Esophagus muscularis mucosa (tissue), 4 donors: ENCODE measurements around the gene FHOD1. TPM values are rescaled to one million over a fixed set of nuclear protein-coding genes. Genes with fewer than 3 reads are reported as not detected.

Experiments
- DNase-seq: peaks from one replicate; pipeline ENCODE4 v3.0.0-alpha.2; 2017; ENCODE audit errors: extremely low spot score
- H3K27ac ChIP-seq, 4 donors: fragments of 200-600 bp; sonication (generic); replicated peaks in 1 of 4; 1 replicate in 3 of 4; 2 replicates in 1 of 4; pipeline ENCODE4 v1.5.1; 2016 to 2019; ENCODE audit warnings: mild to moderate bottlenecking in 1 of 4
- H3K27me3 ChIP-seq, 4 donors: fragments of 200-600 bp; sonication (generic); one replicate each; pipeline versions ENCODE4 v1.5.1 to v1.6.0; 2016 to 2019
- H3K36me3 ChIP-seq, 4 donors: fragments of 200-600 bp; sonication (generic); one replicate each; pipeline ENCODE4 v1.5.1; 2016 to 2019
- H3K4me1 ChIP-seq, 4 donors: fragments of 200-600 bp; sonication (generic); one replicate each; pipeline ENCODE4 v1.5.1; 2016 to 2019
- H3K4me3 ChIP-seq, 4 donors: fragments of 200-600 bp; sonication (generic); 1 replicate in 2 of 4; 2 replicates in 2 of 4; pipeline ENCODE4 v1.5.1; 2016 to 2019; ENCODE audit warnings: mild to moderate bottlenecking in 4 of 4, moderate library complexity in 1 of 4
- H3K9me3 ChIP-seq, 4 donors: fragments of 200-600 bp; sonication (generic); 1 replicate in 3 of 4; 2 replicates in 1 of 4; pipeline ENCODE4 v1.5.1; 2016 to 2019
- CTCF ChIP-seq, 3 experiments: fragments of 200-600 bp in 2 of 3; fragments of 450-650 bp in 1 of 3; sonication (generic) in 2 of 3; IDR thresholded peaks; one replicate each; pipeline ENCODE4 v1.5.1; 2017 to 2019; ENCODE audit warnings: antibody characterized with exemption in 3 of 3, mild to moderate bottlenecking in 2 of 3, moderate library complexity in 1 of 3
- EP300 ChIP-seq: sonication (generic); formaldehyde crosslinking; IDR thresholded peaks from one replicate; pipeline ENCODE4 v1.6.1; 2017; ENCODE audit warnings: antibody characterized with exemption
- POLR2A ChIP-seq: fragments of 450-650 bp; IDR thresholded peaks from one replicate; pipeline ENCODE4 v1.6.1; 2017; ENCODE audit warnings: antibody characterized with exemption, moderate library complexity, mild to moderate bottlenecking, low read depth
- POLR2AphosphoS5 ChIP-seq, 2 donors: sonication (generic); formaldehyde crosslinking; IDR thresholded peaks; one replicate each; pipeline ENCODE4 v1.6.1; 2017; ENCODE audit warnings: antibody characterized with exemption in 2 of 2
- WGBS: methylation state at CpG from one replicate; pipeline ENCODE4 v1.1.5; 2018; 5-methylcytosine and 5-hydroxymethylcytosine counted together
- intact Hi-C: fragments of 100-400 bp; cut with DNase I; formaldehyde crosslinking; loops from one replicate; pipeline ENCODE4 v1.15.1; 2023
- total RNA-seq, 4 donors: library from RNA; depleted of rRNA; stranded (reverse); fragments of >200 nt; gene quantifications; one replicate each; pipeline versions ENCODE4 v1.1.0 to v1.2.1, GENCODE V29; 2016

The FHOD1 gene
- total RNA-seq, 4 donors from 2014 or later, result 8.0 to 15.6 (median 10.0) TPM

- Histone ChIP-seq H3K4me1 (peaks cover 20 to 34% (median 25%) of the 10 kb centered on the region in 4 donors), H3K4me3 (peak overlapping the region; percentile 72 to 98 (median 90)), H3K27me3 (no peaks in the 10 kb centered on the region), H3K27ac (no peak overlapping the region), H3K36me3 (peaks cover 31 to 54% (median 48%) of the 10 kb centered on the region in 4 donors), H3K9me3 (no peaks in the 10 kb centered on the region)
- intact Hi-C loops, result no loop called here
- no peak for DNase-seq
- TF ChIP-seq POLR2A (no peak), CTCF (IDR thresholded peaks at IDR 0.05) (no peak), POLR2AphosphoS5 (IDR thresholded peaks at IDR 0.05) (no peak), EP300 (no peak)
- WGBS, result 87% methylated on average over 6 of the region's 9 CpGs
These were observed 19.1 kb downstream of the FHOD1 start for GRCh38 chr16:67228034-67228785.

- peaks cover 31 to 53% (median 42%) of the 10 kb centered on the region in 4 donors for H3K36me3 ChIP-seq
- peak overlapping the region; percentile 77 to 90 (median 82) for H3K27ac ChIP-seq
- H3K4me1 ChIP-seq, result peaks cover 20 to 34% (median 25%) of the 10 kb centered on the region in 4 donors
- no peaks in the 10 kb centered on the region for H3K27me3 ChIP-seq
- H3K4me3 ChIP-seq, result peak overlapping the region; percentile 72 to 98 (median 90)
- 23% methylated on average over 11 of the region's 12 CpGs for WGBS
- intact Hi-C loops, result no loop called here
- H3K9me3 ChIP-seq, result no peaks in the 10 kb centered on the region
- no peak for TF ChIP-seq POLR2A
- no peak for TF ChIP-seq POLR2AphosphoS5 (IDR thresholded peaks at IDR 0.05)
- TF ChIP-seq CTCF (IDR thresholded peaks at IDR 0.05), result no peak
- TF ChIP-seq EP300, result no peak
- no peak for DNase-seq
These were observed 19.7 kb downstream of the FHOD1 start for GRCh38 chr16:67227567-67227921.

- under 1% methylated on average over 40 of the region's 46 CpGs for WGBS
- Histone ChIP-seq H3K27ac (peak within 1 kb of the TSS; percentile 77 to 90 (median 82)), H3K27me3 (no peaks in the 10 kb centered on the region), H3K4me1 (peaks cover 20 to 34% (median 25%) of the 10 kb centered on the region in 4 donors), H3K9me3 (no peaks in the 10 kb centered on the region), H3K4me3 (peak within 1 kb of the TSS; percentile 72 to 98 (median 90)), H3K36me3 (peaks cover 31 to 48% (median 40%) of the 10 kb centered on the region in 4 donors)
- DNase-seq, result peak; percentile 99
- intact Hi-C loops, result no loop called here
- TF ChIP-seq POLR2A, result peak; percentile 63
- peak in 1 of 3 experiments; percentile 45 for TF ChIP-seq CTCF (IDR thresholded peaks at IDR 0.05)
- TF ChIP-seq EP300, result no peak
- peak; percentile 97 to 100 for TF ChIP-seq POLR2AphosphoS5 (IDR thresholded peaks at IDR 0.05)
These were observed 20.3 kb downstream of the FHOD1 start, which contains the start of gene TMEM208 for GRCh38 chr16:67226804-67227566. TSS of gene TMEM208 (plus strand) at chr16:67227130. CDS start at chr16:67227219, 89 bp downstream.

- Histone ChIP-seq H3K27ac (peak overlapping the region; percentile 77 to 90 (median 82)), H3K4me1 (peaks cover 20 to 34% (median 25%) of the 10 kb centered on the region in 4 donors), H3K4me3 (peak overlapping the region; percentile 72 to 98 (median 90)), H3K27me3 (no peaks in the 10 kb centered on the region), H3K9me3 (no peaks in the 10 kb centered on the region), H3K36me3 (peaks cover 26 to 42% (median 33%) of the 10 kb centered on the region in 4 donors)
- intact Hi-C loops, result no loop called here
- DNase-seq, result no peak
- TF ChIP-seq EP300 (no peak), POLR2AphosphoS5 (IDR thresholded peaks at IDR 0.05) (no peak), POLR2A (no peak), CTCF (IDR thresholded peaks at IDR 0.05) (no peak)
- 10% methylated on average over 12 of the region's 12 CpGs for WGBS
These were observed 20.9 kb downstream of the FHOD1 start for GRCh38 chr16:67226295-67226803.
